ENCODE results near the gene CBX4. TPM values are rescaled to one million over a fixed set of nuclear protein-coding genes. Genes with fewer than 3 reads are reported as not detected.

CBX4 gene
- total and polyA plus RNA-seq, 2 experiments from 2014 or later = 1.2 to 18.9 TPM

DNA sequence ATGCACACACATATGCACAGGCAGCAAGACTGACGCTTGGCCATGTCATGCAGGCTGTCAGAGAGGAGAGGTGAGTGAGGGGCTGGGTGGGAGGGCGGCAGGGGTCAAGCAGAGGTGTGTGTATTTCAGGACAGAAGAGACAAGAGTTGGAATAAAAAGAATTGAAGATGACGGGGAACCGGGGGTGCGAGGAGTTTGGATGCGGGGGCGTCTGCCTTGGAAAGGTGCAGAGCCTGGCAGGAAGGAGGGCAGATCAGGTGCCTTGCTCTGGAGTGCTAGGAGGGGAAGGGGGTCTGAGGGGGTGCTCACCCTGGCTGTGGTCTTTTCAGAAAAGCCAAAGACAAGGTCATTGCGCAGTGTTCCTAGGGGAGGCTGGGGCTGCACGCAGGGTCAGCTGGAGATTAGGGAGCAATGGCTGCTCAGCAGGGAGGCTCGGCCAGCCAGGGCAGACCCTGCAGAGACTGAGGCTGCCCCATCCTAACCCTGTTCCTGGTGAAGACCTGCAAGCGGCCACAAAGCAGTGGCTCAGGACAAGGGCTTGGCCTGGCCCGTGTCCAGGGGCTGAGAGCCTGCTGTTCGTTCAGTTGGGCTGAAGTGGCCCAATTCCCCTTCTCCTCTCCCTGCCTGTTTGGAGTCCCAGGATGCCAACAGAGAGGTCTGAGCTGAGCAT lies 23.7 kb upstream of the CBX4 start:
- Histone ChIP-seq H3K4me2 (ENCODE audit: unreplicated experiment) (no peak overlapping the region), H3K36me3 (ENCODE audit: low read depth) (no peaks in the 10 kb centered on the region), H3F3A (ENCODE audit: insufficient read depth) (no peaks in the 10 kb centered on the region), H3K9me3 (ENCODE audit: low read depth) (no peaks in the 10 kb centered on the region), H3K9ac (no peak overlapping the region), H3K79me2 (ENCODE audit: insufficient read depth) (no peaks in the 10 kb centered on the region), H3K4me3 (no peak overlapping the region), H3K4me1 (ENCODE audit: insufficient read depth) (no peaks in the 10 kb centered on the region), H2AFZ (no peak overlapping the region), H3K27me3 (replicated peaks; ENCODE audit: insufficient read depth) (peaks cover 38% of the 10 kb centered on the region; the same call in 1 of the 2 replicates), H3K9me2 (ENCODE audit: insufficient read depth) (no peaks in the 10 kb centered on the region), H4K20me1 (ENCODE audit: insufficient read depth) (no peaks in the 10 kb centered on the region), H3K27ac (no peak overlapping the region)
- 45 to 50% methylated on average over 9 to 13 of the region's 13 CpGs for WGBS, 2 experiments (ENCODE audit: low coverage in 1 of 2, low lambda C conversion rate in 2 of 2, missing lambda C conversion rate in 2 of 2)
- DNase-seq = no peak
- in situ Hi-C loops (cut with MboI) = no loop called here
- TF ChIP-seq EZH2phosphoT487 (IDR thresholded peaks at IDR 0.05; ENCODE audit: insufficient read depth, low read depth) = no peak
- TF ChIP-seq EZH2 (IDR thresholded peaks at IDR 0.05; ENCODE audit: insufficient read depth, poor library complexity, severe bottlenecking) = no peak

DNA sequence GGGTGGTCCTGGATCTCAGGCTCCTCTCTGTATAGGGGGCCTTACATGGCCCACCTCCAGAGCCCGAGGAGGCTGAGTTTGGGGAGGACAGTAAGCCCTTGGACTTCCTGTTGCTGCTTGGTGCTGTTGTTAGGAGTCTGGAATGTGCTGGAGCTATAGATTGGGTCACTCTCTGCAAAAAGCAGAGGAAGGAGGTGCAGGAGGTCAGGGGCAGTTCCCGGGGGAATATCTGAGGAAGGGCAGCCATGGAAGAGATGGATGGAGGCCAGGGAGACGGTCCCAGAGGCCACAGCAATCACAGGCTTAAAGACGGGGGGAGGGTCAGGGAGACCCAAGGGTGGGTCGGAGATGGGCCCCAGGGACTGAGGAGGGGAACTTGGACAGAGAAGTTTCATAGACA lies 23.0 kb upstream of the CBX4 start:
- in situ Hi-C loops (cut with MboI) = no loop called here
- Histone ChIP-seq H2AFZ (no peak overlapping the region), H3K4me3 (no peak overlapping the region), H3K27me3 (replicated peaks; ENCODE audit: insufficient read depth) (peaks cover 38% of the 10 kb centered on the region; the same call in 1 of the 2 replicates), H3K27ac (no peak overlapping the region), H3K36me3 (ENCODE audit: low read depth) (no peaks in the 10 kb centered on the region), H4K20me1 (ENCODE audit: insufficient read depth) (no peaks in the 10 kb centered on the region), H3F3A (ENCODE audit: insufficient read depth) (no peaks in the 10 kb centered on the region), H3K9me2 (ENCODE audit: insufficient read depth) (no peaks in the 10 kb centered on the region), H3K79me2 (ENCODE audit: insufficient read depth) (no peaks in the 10 kb centered on the region), H3K9me3 (ENCODE audit: low read depth) (no peaks in the 10 kb centered on the region), H3K9ac (no peak overlapping the region), H3K4me1 (ENCODE audit: insufficient read depth) (no peaks in the 10 kb centered on the region), H3K4me2 (ENCODE audit: unreplicated experiment) (no peak overlapping the region)
- 14 to 34% methylated on average over 3 to 5 of the region's 5 CpGs for WGBS, 2 experiments (ENCODE audit: low coverage in 1 of 2, low lambda C conversion rate in 2 of 2, missing lambda C conversion rate in 2 of 2)
- no peak for DNase-seq
- TF ChIP-seq EZH2phosphoT487 (IDR thresholded peaks at IDR 0.05; ENCODE audit: insufficient read depth, low read depth) (no peak), EZH2 (IDR thresholded peaks at IDR 0.05; ENCODE audit: insufficient read depth, poor library complexity, severe bottlenecking) (no peak)

DNA sequence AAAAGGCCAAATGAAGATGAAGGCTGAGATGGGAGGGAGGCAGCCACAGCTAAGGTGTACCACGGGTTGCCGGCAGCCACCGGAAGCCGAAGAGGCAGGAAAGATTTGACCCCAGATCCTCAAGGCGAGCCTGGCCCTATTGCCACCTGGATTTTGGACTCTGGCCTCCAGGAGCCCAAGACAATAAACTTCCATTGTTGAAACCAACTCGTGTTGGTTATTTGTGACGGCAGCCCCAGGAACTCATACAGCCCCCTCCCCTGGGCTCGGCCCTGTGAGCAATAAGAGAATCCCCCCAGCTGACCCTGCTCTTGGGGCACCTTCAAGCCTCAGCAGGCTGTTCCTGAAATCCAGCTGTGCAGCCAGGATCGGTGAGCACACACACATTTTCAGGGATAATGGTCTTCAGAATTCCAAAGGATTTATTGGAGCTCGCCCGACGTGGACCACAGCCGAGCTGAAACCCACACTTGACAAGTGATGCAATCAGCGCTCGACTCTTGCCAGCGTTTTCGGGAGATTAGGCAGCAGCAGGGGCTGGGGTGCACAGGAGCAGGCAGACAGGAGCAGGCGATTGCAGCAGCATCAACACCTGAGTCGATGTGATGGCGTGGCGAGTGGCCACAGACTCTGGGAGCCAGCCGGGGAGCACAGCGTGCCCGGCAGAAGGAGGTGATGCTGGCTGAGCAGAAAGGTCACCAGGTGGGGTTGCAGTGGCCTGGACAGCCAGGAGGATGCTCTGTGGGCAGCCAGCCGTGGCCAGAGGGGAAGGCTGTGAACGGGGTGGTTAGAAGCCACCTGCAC lies 22.4 kb upstream of the CBX4 start:
- no peaks in the 10 kb centered on the region for H3K9me2 ChIP-seq (ENCODE audit: insufficient read depth)
- TF ChIP-seq EZH2 (IDR thresholded peaks at IDR 0.05; ENCODE audit: insufficient read depth, poor library complexity, severe bottlenecking) (no peak), EZH2phosphoT487 (IDR thresholded peaks at IDR 0.05; ENCODE audit: insufficient read depth, low read depth) (no peak)
- no peaks in the 10 kb centered on the region for H4K20me1 ChIP-seq (ENCODE audit: insufficient read depth)
- H3K79me2 ChIP-seq (ENCODE audit: insufficient read depth) = no peaks in the 10 kb centered on the region
- no peak overlapping the region for H2AFZ ChIP-seq
- no peaks in the 10 kb centered on the region for H3K4me1 ChIP-seq (ENCODE audit: insufficient read depth)
- no peaks in the 10 kb centered on the region for H3K36me3 ChIP-seq (ENCODE audit: low read depth)
- H3K4me3 ChIP-seq = no peak overlapping the region
- no peak overlapping the region for H3K4me2 ChIP-seq (ENCODE audit: unreplicated experiment)
- H3F3A ChIP-seq (ENCODE audit: insufficient read depth) = no peaks in the 10 kb centered on the region
- H3K9ac ChIP-seq = no peak overlapping the region
- no peaks in the 10 kb centered on the region for H3K9me3 ChIP-seq (ENCODE audit: low read depth)
- 40 to 42% methylated on average over 25 to 26 of the region's 26 CpGs for WGBS, 2 experiments (ENCODE audit: low coverage in 1 of 2, low lambda C conversion rate in 2 of 2, missing lambda C conversion rate in 2 of 2)
- DNase-seq = no peak
- in situ Hi-C loops (cut with MboI) = no loop called here
- H3K27me3 ChIP-seq (replicated peaks; ENCODE audit: insufficient read depth) = peaks cover 42% of the 10 kb centered on the region; the same call in 1 of the 2 replicates
- no peak overlapping the region for H3K27ac ChIP-seq

DNA sequence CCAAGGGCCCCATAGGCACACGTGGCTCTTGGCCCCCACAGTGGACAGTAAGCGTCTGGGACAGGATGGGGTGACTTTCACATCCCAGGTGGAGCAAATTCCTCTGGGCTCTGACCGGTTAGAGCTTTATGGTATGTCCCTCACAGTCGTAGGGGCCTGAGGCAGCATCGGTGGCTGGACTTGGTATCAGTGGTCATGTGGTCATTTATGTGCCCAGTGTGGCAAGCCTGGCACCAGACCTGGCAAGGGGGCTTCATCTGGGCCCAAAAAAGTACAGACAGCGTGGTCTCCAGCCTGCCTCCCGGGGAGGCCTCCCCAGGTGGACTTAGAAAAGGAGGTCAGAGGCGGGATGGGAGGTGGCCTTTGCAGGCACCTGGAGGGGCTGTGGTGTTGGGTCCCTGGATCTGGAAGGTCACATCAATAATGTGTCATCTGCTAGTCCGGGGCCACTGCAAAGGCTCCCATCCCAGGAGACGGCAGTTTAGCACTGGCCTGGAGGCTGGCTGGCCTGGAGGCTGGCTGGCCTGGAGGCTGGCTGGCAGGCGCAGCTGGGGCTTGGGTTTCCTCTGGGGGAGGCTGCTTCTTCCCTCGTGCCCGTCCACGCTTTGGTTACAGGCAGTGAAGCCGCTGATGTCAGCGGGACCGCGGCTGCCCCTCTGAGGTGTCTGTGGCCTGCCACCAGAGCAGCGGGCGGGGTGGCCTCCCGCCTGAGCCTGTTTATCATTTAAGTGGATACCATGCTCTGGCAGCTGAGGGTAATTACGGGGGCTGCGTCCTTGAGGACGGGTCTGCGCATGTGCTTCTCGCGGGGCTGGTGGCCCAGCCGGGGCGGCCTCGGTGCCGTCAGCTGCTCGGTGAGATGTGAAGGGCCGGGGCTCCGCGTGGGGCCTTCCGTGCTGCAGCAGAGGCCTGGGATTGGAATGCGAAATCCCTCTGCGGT lies 20.7 kb upstream of the CBX4 start:
- no peak for DNase-seq
- H3F3A ChIP-seq (ENCODE audit: insufficient read depth) = no peaks in the 10 kb centered on the region
- in situ Hi-C loops (cut with MboI) = no loop called here
- peaks cover 45% of the 10 kb centered on the region; the same call in 1 of the 2 replicates for H3K27me3 ChIP-seq (replicated peaks; ENCODE audit: insufficient read depth)
- no peaks in the 10 kb centered on the region for H3K79me2 ChIP-seq (ENCODE audit: insufficient read depth)
- no peak overlapping the region for H3K4me3 ChIP-seq
- H3K4me1 ChIP-seq (ENCODE audit: insufficient read depth) = no peaks in the 10 kb centered on the region
- H4K20me1 ChIP-seq (ENCODE audit: insufficient read depth) = no peaks in the 10 kb centered on the region
- H3K9ac ChIP-seq = no peak overlapping the region
- no peaks in the 10 kb centered on the region for H3K36me3 ChIP-seq (ENCODE audit: low read depth)
- WGBS, 2 experiments (ENCODE audit: low coverage in 1 of 2, low lambda C conversion rate in 2 of 2, missing lambda C conversion rate in 2 of 2) = 75 to 77% methylated on average over 27 to 37 of the region's 38 CpGs
- no peak overlapping the region for H3K4me2 ChIP-seq (ENCODE audit: unreplicated experiment)
- H2AFZ ChIP-seq = no peak overlapping the region
- no peak overlapping the region for H3K27ac ChIP-seq
- TF ChIP-seq EZH2phosphoT487 (IDR thresholded peaks at IDR 0.05; ENCODE audit: insufficient read depth, low read depth) (no peak), EZH2 (IDR thresholded peaks at IDR 0.05; ENCODE audit: insufficient read depth, poor library complexity, severe bottlenecking) (no peak)
- no peaks in the 10 kb centered on the region for H3K9me2 ChIP-seq (ENCODE audit: insufficient read depth)
- H3K9me3 ChIP-seq (ENCODE audit: low read depth) = no peaks in the 10 kb centered on the region

Measured in GM23248 (cell line).